IgD-negative memory B cell (primary cell): ENCODE data around the gene C1QC. TPM values are rescaled to one million over a fixed set of nuclear protein-coding genes. Genes with fewer than 3 reads are reported as not detected.
A peak's percentile ranks its signal among the peaks of the same experiment; 100 is the strongest.

ENCODE experiments used
- H3K27ac Mint-ChIP-seq, 3 donors: one replicate each; pipeline ENCODE4 v1.8.0; 2020 to 2022; ENCODE audit warnings: mild to moderate bottlenecking in 3 of 3, mixed read lengths in 3 of 3, moderate library complexity in 1 of 3
- H3K27me3 Mint-ChIP-seq: one replicate; pipeline ENCODE4 v1.8.0; 2021; ENCODE audit warnings: mixed read lengths
- H3K36me3 Mint-ChIP-seq: one replicate; pipeline ENCODE4 v1.8.0; 2020; ENCODE audit warnings: mild to moderate bottlenecking, mixed read lengths
- H3K4me1 Mint-ChIP-seq, 3 donors: one replicate each; pipeline ENCODE4 v1.8.0; 2020 to 2022; ENCODE audit warnings: mixed read lengths in 3 of 3, mild to moderate bottlenecking in 1 of 3
- H3K4me3 Mint-ChIP-seq, 4 donors: one replicate each; pipeline ENCODE4 v1.8.0; 2020 to 2022; ENCODE audit warnings: mild to moderate bottlenecking in 4 of 4, mixed read lengths in 4 of 4, moderate library complexity in 3 of 4
- H3K9me3 Mint-ChIP-seq, 3 donors: one replicate each; pipeline ENCODE4 v1.8.0; 2020 to 2021; ENCODE audit warnings: mixed read lengths in 3 of 3, mild to moderate bottlenecking in 1 of 3
- polyA plus RNA-seq: library from polyadenylated mRNA; unstranded; fragments of 300-500 nt; fragmentation: Illumina TruSeq; gene quantifications from one replicate; pipeline ENCODE4 v1.2.3, GENCODE V29; 2021

Gene C1QC
- polyA plus RNA-seq, 1 donor from 2014 or later: not detected

- H3K36me3 Mint-ChIP-seq: no peaks in the 10 kb centered on the region
- no peak overlapping the region for H3K27ac Mint-ChIP-seq
- H3K4me1 Mint-ChIP-seq: no peaks in the 10 kb centered on the region
- peaks cover 0 to 5% (median 0%) of the 10 kb centered on the region in 3 donors for H3K9me3 Mint-ChIP-seq
- H3K4me3 Mint-ChIP-seq: no peak overlapping the region
- peaks cover 16% of the 10 kb centered on the region for H3K27me3 Mint-ChIP-seq
Observed at GRCh38 chr1:22612671-22613571, 30.5 kb upstream of the C1QC start.

- no peak overlapping the region for H3K4me3 Mint-ChIP-seq
- no peaks in the 10 kb centered on the region for H3K4me1 Mint-ChIP-seq
- H3K36me3 Mint-ChIP-seq: no peaks in the 10 kb centered on the region
- peaks cover 0 to 5% (median 0%) of the 10 kb centered on the region in 3 donors for H3K9me3 Mint-ChIP-seq
- H3K27me3 Mint-ChIP-seq: peaks cover 13% of the 10 kb centered on the region
- no peak overlapping the region for H3K27ac Mint-ChIP-seq
Observed at GRCh38 chr1:22613572-22613918, 29.9 kb upstream of the C1QC start.

GRCh38 chr1:22613951-22614350 lies 29.5 kb upstream of the C1QC start:
- H3K36me3 Mint-ChIP-seq: no peaks in the 10 kb centered on the region
- no peak overlapping the region for H3K27ac Mint-ChIP-seq
- H3K9me3 Mint-ChIP-seq: peaks cover 0 to 7% (median 0%) of the 10 kb centered on the region in 3 donors
- H3K4me3 Mint-ChIP-seq: no peak overlapping the region
- H3K27me3 Mint-ChIP-seq: peaks cover 14% of the 10 kb centered on the region
- H3K4me1 Mint-ChIP-seq: no peaks in the 10 kb centered on the region

- H3K4me3 Mint-ChIP-seq: no peak overlapping the region
- H3K27me3 Mint-ChIP-seq: peaks cover 10% of the 10 kb centered on the region
- H3K4me1 Mint-ChIP-seq: no peaks in the 10 kb centered on the region
- no peak overlapping the region for H3K27ac Mint-ChIP-seq
- H3K36me3 Mint-ChIP-seq: no peaks in the 10 kb centered on the region
- H3K9me3 Mint-ChIP-seq: peaks cover 0 to 8% (median 0%) of the 10 kb centered on the region in 3 donors
Observed at GRCh38 chr1:22615886-22616285, 27.5 kb upstream of the C1QC start.

- H3K4me3 Mint-ChIP-seq: no peak overlapping the region
- no peak overlapping the region for H3K27ac Mint-ChIP-seq
- peaks cover 0 to 8% (median 0%) of the 10 kb centered on the region in 3 donors for H3K9me3 Mint-ChIP-seq
- no peaks in the 10 kb centered on the region for H3K36me3 Mint-ChIP-seq
- peaks cover 7% of the 10 kb centered on the region for H3K27me3 Mint-ChIP-seq
- H3K4me1 Mint-ChIP-seq: no peaks in the 10 kb centered on the region
Observed at GRCh38 chr1:22616571-22616970, 26.9 kb upstream of the C1QC start.

GRCh38 chr1:22618056-22618455 lies 25.4 kb upstream of the C1QC start:
- no peaks in the 10 kb centered on the region for H3K36me3 Mint-ChIP-seq
- H3K27ac Mint-ChIP-seq: no peak overlapping the region
- peaks cover 7% of the 10 kb centered on the region for H3K27me3 Mint-ChIP-seq
- H3K4me1 Mint-ChIP-seq: no peaks in the 10 kb centered on the region
- no peak overlapping the region for H3K4me3 Mint-ChIP-seq
- peaks cover 0 to 6% (median 0%) of the 10 kb centered on the region in 3 donors for H3K9me3 Mint-ChIP-seq

- H3K4me3 Mint-ChIP-seq: no peak overlapping the region
- no peaks in the 10 kb centered on the region for H3K4me1 Mint-ChIP-seq
- H3K9me3 Mint-ChIP-seq: peaks cover 0 to 4% (median 0%) of the 10 kb centered on the region in 3 donors
- no peaks in the 10 kb centered on the region for H3K36me3 Mint-ChIP-seq
- no peak overlapping the region for H3K27ac Mint-ChIP-seq
- peaks cover 7% of the 10 kb centered on the region for H3K27me3 Mint-ChIP-seq
Observed at GRCh38 chr1:22619252-22619651, 24.2 kb upstream of the C1QC start.

- no peak overlapping the region for H3K4me3 Mint-ChIP-seq
Observed at GRCh38 chr1:22619798-22620197, 23.6 kb upstream of the C1QC start.

GRCh38 chr1:22621761-22622160 lies 21.7 kb upstream of the C1QC start:
- H3K4me3 Mint-ChIP-seq: no peak overlapping the region

More at GRCh38 chr1:22619798-22620197, 23.6 kb upstream of the C1QC start:
- peaks cover 0 to 3% (median 0%) of the 10 kb centered on the region in 3 donors for H3K9me3 Mint-ChIP-seq
- no peak overlapping the region for H3K27ac Mint-ChIP-seq
- peaks cover 7% of the 10 kb centered on the region for H3K27me3 Mint-ChIP-seq
- H3K36me3 Mint-ChIP-seq: no peaks in the 10 kb centered on the region
- no peaks in the 10 kb centered on the region for H3K4me1 Mint-ChIP-seq

GRCh38 chr1:22625262-22625925 lies 18.0 kb upstream of the C1QC start:
- H3K27ac Mint-ChIP-seq: no peak overlapping the region
- H3K4me1 Mint-ChIP-seq: no peaks in the 10 kb centered on the region
- no peaks in the 10 kb centered on the region for H3K36me3 Mint-ChIP-seq
- H3K4me3 Mint-ChIP-seq: peak overlapping the region in 1 of 4 donors; percentile 20
- peaks cover 0 to 1% (median 0%) of the 10 kb centered on the region in 3 donors for H3K9me3 Mint-ChIP-seq
- H3K27me3 Mint-ChIP-seq: peaks cover 25% of the 10 kb centered on the region

More at GRCh38 chr1:22621761-22622160, 21.7 kb upstream of the C1QC start:
- Mint-ChIP-seq H3K9me3 (peaks cover 0 to 3% (median 0%) of the 10 kb centered on the region in 3 donors), H3K27ac (no peak overlapping the region), H3K27me3 (peaks cover 17% of the 10 kb centered on the region), H3K4me1 (no peaks in the 10 kb centered on the region), H3K36me3 (no peaks in the 10 kb centered on the region)

GRCh38 chr1:22626237-22627157 lies 16.9 kb upstream of the C1QC start:
- H3K27me3 Mint-ChIP-seq: peaks cover 24% of the 10 kb centered on the region
- H3K4me1 Mint-ChIP-seq: no peaks in the 10 kb centered on the region

GRCh38 chr1:22627331-22627730 lies 16.1 kb upstream of the C1QC start:
- Mint-ChIP-seq H3K36me3 (no peaks in the 10 kb centered on the region), H3K9me3 (peaks cover 0 to 1% (median 0%) of the 10 kb centered on the region in 3 donors), H3K27ac (peak overlapping the region in 1 of 3 donors; percentile 81), H3K27me3 (peaks cover 24% of the 10 kb centered on the region), H3K4me1 (no peaks in the 10 kb centered on the region), H3K4me3 (no peak overlapping the region)

More at GRCh38 chr1:22626237-22627157, 16.9 kb upstream of the C1QC start:
- no peaks in the 10 kb centered on the region for H3K36me3 Mint-ChIP-seq
- H3K27ac Mint-ChIP-seq: no peak overlapping the region
- H3K9me3 Mint-ChIP-seq: peaks cover 0 to 1% (median 0%) of the 10 kb centered on the region in 3 donors
- H3K4me3 Mint-ChIP-seq: no peak overlapping the region

- Mint-ChIP-seq H3K4me1 (no peaks in the 10 kb centered on the region), H3K27me3 (peaks cover 26% of the 10 kb centered on the region), H3K4me3 (no peak overlapping the region), H3K9me3 (peaks cover 0 to 1% (median 0%) of the 10 kb centered on the region in 3 donors), H3K27ac (no peak overlapping the region), H3K36me3 (no peaks in the 10 kb centered on the region)
Observed at GRCh38 chr1:22628698-22629444, 14.6 kb upstream of the C1QC start.

GRCh38 chr1:22629886-22630285 lies 13.5 kb upstream of the C1QC start:
- Mint-ChIP-seq H3K27me3 (peaks cover 26% of the 10 kb centered on the region), H3K4me3 (no peak overlapping the region), H3K27ac (no peak overlapping the region), H3K9me3 (peaks cover 0 to 1% (median 0%) of the 10 kb centered on the region in 3 donors), H3K4me1 (no peaks in the 10 kb centered on the region), H3K36me3 (no peaks in the 10 kb centered on the region)
